NCI-H1105 (cell line): ENCODE results near the gene GALNT17.

Experiments
- DNase-seq: peaks from one replicate; lab custom pipeline; 2025; lab: John Stamatoyannopoulos, UW

Gene GALNT17

GRCh38 chr7:71285571-71286145 is 153.7 kb downstream of the GALNT17 start:
- no peak for DNase-seq

GRCh38 chr7:71286336-71286735 is 154.4 kb downstream of the GALNT17 start:
- DNase-seq, result no peak

DNA sequence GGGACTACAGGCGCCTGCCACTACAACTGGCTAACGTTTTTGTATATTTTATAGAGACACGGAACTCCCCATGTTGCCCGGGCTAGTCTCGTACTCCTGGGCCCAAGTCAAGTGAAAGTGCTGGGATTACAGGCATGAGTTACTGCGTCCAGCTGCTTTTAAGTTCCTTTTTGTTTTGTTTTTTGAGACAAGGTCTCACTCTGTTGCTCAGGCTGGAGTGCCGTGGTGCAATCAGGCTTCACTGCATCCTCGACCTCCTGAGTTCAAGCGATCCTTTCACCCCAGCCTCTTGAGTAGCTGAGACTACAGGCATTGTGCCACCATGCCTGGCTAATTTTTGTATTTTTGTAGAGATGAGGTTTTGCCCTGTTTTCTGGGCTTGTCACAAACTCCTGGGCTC is 155.0 kb downstream of the GALNT17 start:
- DNase-seq, result no peak

DNA sequence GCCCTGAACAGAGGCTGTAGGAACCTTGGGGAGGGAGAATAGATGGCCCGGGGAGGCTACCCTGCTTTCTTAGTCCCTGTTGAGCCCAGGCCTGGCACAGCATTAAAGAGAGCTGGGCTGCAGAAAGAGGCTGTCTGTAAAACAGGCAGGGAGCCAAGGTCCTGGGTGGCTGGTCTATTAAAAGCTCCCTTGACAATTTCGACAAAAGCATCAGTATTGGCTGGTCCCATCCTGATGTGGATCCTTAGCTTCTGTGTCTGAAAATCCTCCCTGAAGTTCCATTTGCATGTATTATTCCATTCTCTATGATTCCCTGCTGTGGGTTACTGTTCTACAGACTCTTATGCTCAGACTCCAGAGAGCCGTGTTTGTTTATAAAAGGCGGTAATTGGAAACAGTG is 158.5 kb downstream of the GALNT17 start:
- peak; percentile 17 for DNase-seq

DNA sequence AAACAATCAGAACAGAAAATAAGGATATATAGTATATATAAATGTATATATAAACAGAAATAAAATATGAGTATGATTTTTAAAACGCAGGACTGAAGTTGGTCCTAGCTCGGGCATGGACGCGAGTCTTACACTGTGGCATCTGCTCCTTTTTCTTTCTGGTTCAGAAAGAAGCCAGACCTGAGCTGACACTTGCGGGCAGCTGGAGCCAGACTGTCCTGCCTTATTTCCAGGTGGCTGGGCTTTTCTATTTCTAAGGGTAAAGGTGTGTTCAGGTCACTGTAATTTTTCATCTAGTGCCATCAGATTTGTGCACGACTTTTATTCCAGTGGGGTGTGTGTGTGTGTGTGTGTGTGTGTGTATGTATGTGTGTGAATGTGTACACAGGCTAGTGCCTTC is 166.4 kb downstream of the GALNT17 start:
- DNase-seq, result no peak

DNA sequence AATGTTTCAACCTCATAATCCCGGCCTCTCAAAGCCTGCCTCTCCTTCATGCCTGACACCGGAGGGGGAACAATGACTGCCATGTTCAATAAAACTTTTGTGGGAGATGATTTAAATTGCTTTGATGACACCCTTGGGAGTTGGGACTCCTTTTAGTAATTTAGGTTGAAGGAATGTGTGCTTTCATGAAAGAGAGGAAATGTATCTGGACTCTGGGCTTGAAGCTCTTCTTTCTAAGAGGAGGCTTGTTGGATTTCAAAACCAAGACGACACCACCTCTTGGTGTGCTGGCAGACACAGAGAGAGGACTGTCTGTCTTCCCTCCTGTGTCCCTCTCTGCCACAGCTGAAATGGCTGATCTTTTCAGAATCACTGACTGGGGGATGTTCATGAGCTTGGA is 168.1 kb downstream of the GALNT17 start:
- no peak for DNase-seq

GRCh38 chr7:71300603-71301002 is 168.7 kb downstream of the GALNT17 start:
- DNase-seq, result no peak

DNA sequence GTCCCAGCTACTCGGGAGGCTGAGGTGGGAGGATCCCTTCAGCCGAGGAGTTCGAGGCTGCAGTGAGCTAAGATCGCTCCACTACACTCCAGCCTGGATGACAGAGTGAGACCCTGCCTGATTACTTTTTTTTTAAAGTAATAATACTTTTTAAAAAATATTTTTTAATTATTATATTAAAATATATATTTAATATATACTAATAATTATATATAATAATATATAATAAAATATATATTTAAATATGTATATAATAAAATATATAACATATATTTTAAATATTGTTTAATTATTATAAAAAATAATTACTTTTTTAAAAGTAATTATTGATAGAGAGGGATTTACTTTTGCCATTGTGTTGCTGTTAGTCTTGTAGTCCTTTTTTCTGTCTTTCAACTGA is 169.2 kb downstream of the GALNT17 start:
- no peak for DNase-seq

DNA sequence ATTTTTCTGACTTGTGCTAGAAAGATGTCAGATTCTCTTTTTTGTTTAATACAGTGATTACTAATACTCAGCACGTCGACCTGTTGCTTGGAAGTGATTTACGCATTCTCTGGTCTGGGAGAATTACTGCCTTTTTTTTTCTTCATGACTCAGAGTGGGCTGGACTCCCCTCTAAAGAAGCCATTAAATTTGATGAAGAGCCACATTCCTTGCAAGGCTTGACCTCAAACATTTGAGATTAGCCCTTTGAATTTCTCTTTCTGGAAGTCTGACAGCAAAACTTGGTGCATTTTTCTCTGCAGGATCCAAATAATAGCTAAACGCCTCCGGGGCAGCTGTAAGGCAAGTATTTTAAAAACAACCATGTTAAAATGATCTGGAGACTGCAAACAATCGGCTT is 171.6 kb downstream of the GALNT17 start:
- DNase-seq, result no peak

DNA sequence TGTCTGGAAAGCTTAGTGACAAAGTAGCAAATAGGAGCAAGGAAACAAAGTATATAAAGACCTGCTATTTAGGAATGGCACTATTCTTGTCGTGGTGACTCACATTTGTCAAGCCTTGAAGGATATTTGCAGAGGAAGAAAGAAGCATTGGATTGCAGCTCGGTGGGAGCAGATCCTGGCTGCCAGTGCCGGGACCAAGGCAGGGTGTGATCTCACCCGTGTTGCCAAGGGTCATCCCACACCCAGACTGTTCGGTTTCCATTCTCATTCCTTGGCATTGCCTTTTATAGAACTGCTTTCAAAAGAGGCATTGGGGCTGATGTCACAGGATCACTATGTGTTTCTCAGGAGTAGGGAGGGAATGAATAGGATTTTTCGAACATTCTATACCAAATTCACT is 176.2 kb downstream of the GALNT17 start:
- DNase-seq, result no peak

DNA sequence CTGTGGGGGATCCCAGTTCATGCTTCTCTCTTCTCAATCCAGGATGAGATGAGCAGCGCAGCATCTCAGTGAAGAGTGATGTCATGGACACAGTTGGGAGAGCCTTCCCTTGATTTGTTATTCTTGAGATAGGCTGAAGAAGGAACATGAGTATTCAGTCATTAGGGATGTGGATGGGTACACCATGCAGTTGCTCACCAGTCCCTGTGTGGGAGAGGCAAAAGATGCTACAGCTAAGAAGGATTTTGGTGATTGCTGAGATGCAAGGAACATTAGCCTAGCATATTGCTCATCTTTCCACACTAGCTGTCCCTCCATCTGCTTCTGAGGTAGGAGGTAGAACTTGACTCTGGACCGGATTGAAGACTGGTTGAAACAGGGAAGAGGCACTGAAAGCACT is 179.6 kb downstream of the GALNT17 start:
- DNase-seq, result no peak

DNA sequence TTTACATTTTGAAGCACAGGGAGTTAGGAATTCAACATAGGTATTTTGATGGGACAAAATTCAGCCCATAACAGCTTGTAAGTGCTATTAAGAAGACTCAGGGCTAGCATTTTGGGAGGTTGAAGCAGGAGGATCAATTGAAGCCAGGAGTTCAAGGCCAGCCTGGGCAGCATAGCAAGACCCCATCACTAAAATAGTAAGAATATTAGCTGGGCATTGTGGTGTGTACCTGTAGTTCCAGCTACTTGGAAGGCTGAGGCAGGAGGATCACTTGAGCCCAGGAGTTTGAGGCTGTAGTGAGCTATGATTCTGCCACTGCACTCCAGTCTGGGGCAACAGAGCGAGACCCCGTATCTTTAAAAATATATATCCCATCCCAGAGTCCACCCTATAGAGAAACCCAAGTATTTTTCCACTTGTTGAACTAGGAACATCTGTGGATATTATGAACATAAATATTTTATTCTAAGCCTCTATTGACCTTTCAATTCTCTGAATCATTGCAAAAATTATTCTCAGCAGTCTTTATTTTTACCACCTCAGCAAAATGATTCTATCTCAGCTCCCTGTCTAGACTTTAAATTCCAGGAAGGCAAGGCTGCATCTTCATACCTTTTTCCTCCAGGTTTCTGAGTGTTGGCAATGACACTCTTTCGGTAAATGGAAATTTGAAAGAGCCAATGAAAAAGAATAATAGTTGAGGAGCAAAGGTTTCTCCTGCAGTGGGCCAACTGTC is 181.0 kb downstream of the GALNT17 start:
- DNase-seq, result no peak

DNA sequence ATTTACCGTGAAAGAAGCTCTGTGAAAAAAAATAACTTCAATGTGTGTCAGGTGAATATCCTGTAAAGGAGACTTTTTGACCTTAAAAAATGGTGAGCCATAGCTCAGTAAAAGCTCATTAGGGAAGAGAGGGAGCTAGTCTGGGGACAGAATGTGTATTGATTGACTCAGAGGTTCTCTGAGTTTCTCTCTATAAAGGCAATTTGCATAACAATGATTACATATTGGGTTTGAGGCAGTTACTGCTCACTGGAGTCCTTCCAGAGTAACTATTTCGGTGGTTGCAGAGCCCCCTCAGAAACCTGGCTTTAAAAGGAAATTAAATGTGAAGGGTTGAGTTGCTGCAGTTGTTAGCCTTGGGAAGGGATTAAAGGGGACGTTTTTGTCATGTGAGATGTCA is 181.6 kb downstream of the GALNT17 start:
- DNase-seq, result no peak

GRCh38 chr7:71320916-71321315 is 189.0 kb downstream of the GALNT17 start:
- no peak for DNase-seq

- no peak for DNase-seq
Measured at GRCh38 chr7:71322201-71322600, 190.3 kb downstream of the GALNT17 start.

DNA sequence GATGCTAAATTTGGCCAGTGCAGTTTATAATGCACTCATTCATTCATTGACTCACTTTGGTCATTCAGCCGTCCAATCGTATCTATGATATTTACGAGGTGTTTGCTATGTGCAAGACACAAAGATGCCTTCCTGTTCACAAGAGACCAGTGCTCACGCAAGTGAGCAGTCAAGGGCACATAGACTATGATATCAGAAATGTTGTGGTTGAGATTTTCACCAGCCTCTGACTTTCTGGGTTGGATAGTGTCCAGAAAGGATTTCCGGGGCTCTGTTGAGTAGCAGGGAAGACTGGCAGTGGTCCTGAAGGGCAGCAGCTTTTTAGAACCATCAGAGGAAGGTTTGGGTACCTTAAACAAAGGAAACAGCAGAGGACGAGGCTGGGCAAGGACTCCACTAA is 191.8 kb downstream of the GALNT17 start:
- no peak for DNase-seq

DNA sequence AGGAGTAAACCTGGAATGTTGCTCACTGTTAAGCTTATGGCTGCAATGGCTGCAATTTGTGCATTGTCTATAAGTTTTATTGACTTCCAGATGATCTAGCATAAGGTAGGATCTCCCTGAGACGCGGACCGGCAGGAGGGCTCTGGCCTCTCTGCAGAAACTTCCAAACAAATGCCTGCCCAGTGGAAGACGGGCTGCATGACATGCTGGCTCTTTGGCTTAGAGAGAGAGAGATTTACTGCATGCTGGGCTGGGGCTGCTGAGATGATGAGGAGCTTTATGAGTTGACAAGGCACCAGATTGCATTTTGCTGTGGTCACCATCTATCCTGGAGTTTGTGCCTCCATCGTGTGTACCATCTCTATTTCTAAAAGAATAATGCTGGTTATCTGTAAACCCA is 193.2 kb downstream of the GALNT17 start:
- no peak for DNase-seq

- DNase-seq, result no peak
Measured at GRCh38 chr7:71326595-71326994, 194.7 kb downstream of the GALNT17 start.

DNA sequence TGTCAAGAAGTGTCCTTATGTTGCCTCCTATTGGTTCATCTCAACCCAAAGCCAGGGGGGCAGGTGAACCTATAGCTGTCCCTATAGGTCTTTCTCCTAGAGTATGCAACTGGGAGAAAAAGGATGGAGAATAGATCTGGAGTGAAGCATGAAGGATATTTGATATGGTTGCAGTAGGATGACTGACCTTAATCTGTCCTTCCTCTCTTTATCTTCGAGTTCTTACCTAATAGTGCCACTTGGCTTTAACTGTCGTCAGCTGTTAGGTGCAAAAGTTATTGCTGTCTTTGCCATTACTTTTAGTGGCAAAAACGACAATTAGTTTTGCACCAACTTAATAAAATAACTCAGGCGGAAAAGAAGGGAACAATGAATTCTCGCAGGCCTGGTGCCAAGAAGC is 196.0 kb downstream of the GALNT17 start:
- DNase-seq, result no peak

- DNase-seq, result no peak
Measured at GRCh38 chr7:71329030-71329660, 197.2 kb downstream of the GALNT17 start.

DNA sequence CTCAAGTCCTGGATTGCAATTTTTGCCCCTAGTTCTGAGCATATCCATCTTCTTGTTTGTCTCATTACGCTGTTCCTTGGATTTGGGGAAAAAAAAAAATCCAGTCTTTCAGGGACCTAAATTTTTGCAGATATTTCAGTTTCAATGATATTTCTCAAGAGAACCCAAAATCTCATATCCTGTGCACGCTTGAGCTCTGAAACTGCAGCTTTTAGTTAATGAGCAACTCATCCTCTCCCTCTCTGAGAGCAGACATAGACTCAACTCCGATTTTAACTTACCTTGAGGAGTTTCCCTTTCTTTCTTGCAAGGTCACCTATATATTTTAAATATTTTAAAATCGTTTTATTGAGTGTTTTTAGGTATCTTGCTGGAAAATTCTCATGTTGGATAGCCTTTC is 200.3 kb downstream of the GALNT17 start:
- no peak for DNase-seq

- no peak for DNase-seq
Measured at GRCh38 chr7:71334541-71334940, 202.6 kb downstream of the GALNT17 start.

- no peak for DNase-seq
Measured at GRCh38 chr7:71338866-71339265, 206.9 kb downstream of the GALNT17 start.

DNA sequence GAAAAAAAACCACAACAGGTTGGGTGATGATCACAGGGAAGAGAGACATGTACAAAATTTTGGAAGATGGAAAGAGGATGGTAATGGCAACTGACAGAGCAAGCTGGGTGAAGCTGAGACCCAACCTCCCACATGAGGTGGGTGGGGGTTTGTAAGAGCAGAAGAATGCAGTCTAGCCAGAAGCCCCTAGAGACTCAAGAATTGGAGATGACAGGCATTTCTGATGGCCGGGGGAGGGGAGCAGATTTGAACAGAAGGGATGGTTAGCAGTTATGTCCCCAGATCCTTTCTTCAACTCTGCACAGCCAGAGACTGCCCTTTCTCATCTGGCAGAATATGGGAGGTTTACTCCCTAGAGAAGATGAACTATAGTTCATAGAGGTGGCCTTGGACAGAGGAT is 208.0 kb downstream of the GALNT17 start:
- no peak for DNase-seq
